HG03025 (cell line): ENCODE data around the gene HRAS.

Experiments used
- ATAC-seq: cut with Tn5 transposase; IDR thresholded peaks from one replicate; pipeline ENCODE4 v1.9.1; 2021; ENCODE audit warnings: mild to moderate bottlenecking, moderate library complexity; ENCODE audit not compliant: unreplicated experiment, low FRiP score

The HRAS gene

GRCh38 chr11:497565-498296 lies 37.6 kb downstream of the HRAS start:
- ATAC-seq = no peak

GRCh38 chr11:496834-497564 lies 38.4 kb downstream of the HRAS start:
- ATAC-seq = no peak

GRCh38 chr11:495537-495931 lies 39.8 kb downstream of the HRAS start:
- no peak for ATAC-seq

- no peak for ATAC-seq
These were observed 40.4 kb downstream of the HRAS start for GRCh38 chr11:494761-495536.

GRCh38 chr11:492427-493226 lies 42.7 kb downstream of the HRAS start:
- no peak for ATAC-seq

- no peak for ATAC-seq
These were observed 44.0 kb downstream of the HRAS start for GRCh38 chr11:491358-491757.

- no peak for ATAC-seq
These were observed 44.5 kb downstream of the HRAS start for GRCh38 chr11:490930-491260.

- no peak for ATAC-seq
These were observed 45.0 kb downstream of the HRAS start for GRCh38 chr11:490186-490929.

- no peak for ATAC-seq
These were observed 45.7 kb downstream of the HRAS start for GRCh38 chr11:489610-490185.

GRCh38 chr11:488992-489391 lies 46.4 kb downstream of the HRAS start:
- no peak for ATAC-seq

- no peak for ATAC-seq
These were observed 46.8 kb downstream of the HRAS start for GRCh38 chr11:488579-488978.

GRCh38 chr11:488062-488461 lies 47.3 kb downstream of the HRAS start:
- no peak for ATAC-seq

GRCh38 chr11:487571-488021 lies 47.8 kb downstream of the HRAS start:
- ATAC-seq = no peak

GRCh38 chr11:486189-486588 lies 49.2 kb downstream of the HRAS start:
- ATAC-seq = no peak

GRCh38 chr11:484616-485015 lies 50.8 kb downstream of the HRAS start:
- ATAC-seq = no peak
